Liver (tissue), 3 donors: ENCODE results near the gene UGT2B7.

Experiments
- EGR1 ChIP-seq, 2 donors: IDR thresholded peaks; 2 replicates each; pipeline ENCODE4 v1.6.1; 2016 to 2018; ENCODE audit warnings: antibody characterized with exemption in 2 of 2, low read depth in 2 of 2
- FOXA1 ChIP-seq: IDR thresholded peaks from 2 replicates; pipeline ENCODE4 v1.6.1; 2016; ENCODE audit warnings: antibody characterized with exemption
- GABPA ChIP-seq, 2 donors: IDR thresholded peaks in 1 of 2; conservative IDR thresholded peaks in 1 of 2; 2 replicates each; pipeline ENCODE4 v1.6.1; 2016; ENCODE audit warnings: antibody characterized with exemption in 2 of 2, mild to moderate bottlenecking in 1 of 2, moderate library complexity in 1 of 2
- JUND ChIP-seq, 2 donors: IDR thresholded peaks; 2 replicates each; pipeline ENCODE4 v1.6.1; 2016; ENCODE audit warnings: antibody characterized with exemption in 2 of 2
- MAX ChIP-seq: IDR thresholded peaks from 2 replicates; pipeline ENCODE4 v1.6.1; 2016; ENCODE audit warnings: antibody characterized with exemption
- RAD21 ChIP-seq, 2 donors: IDR thresholded peaks; 2 replicates each; pipeline ENCODE4 v1.6.1; 2016; ENCODE audit warnings: antibody characterized with exemption in 2 of 2, mild to moderate bottlenecking in 2 of 2
- REST ChIP-seq: IDR thresholded peaks from 2 replicates; pipeline ENCODE4 v1.6.1; 2016; ENCODE audit warnings: antibody characterized with exemption, mild to moderate bottlenecking
- RXRA ChIP-seq, 2 donors: IDR thresholded peaks; 2 replicates each; pipeline ENCODE4 v1.6.1; 2017 to 2018; ENCODE audit warnings: antibody characterized with exemption in 2 of 2, mild to moderate bottlenecking in 1 of 2
- SP1 ChIP-seq: IDR thresholded peaks from 2 replicates; pipeline ENCODE4 v1.6.1; 2018; ENCODE audit warnings: antibody characterized with exemption, mild to moderate bottlenecking
- TAF1 ChIP-seq: conservative IDR thresholded peaks from 2 replicates; pipeline ENCODE4 v1.6.1; 2016; ENCODE audit warnings: antibody characterized with exemption, mild to moderate bottlenecking
- YY1 ChIP-seq: IDR thresholded peaks from 2 replicates; pipeline ENCODE4 v1.6.1; 2016; ENCODE audit warnings: antibody characterized with exemption, mild to moderate bottlenecking
- ZBTB33 ChIP-seq: IDR thresholded peaks from 2 replicates; pipeline ENCODE4 v1.6.1; 2016; ENCODE audit warnings: antibody characterized with exemption
- TF ChIP-seq, protein P1 (sequence below): fragments of 150-350 bp; IDR thresholded peaks from 2 replicates; pipeline ENCODE4 v1.5.1; 2017; ENCODE audit warnings: improper control_type of control experiment, low read depth, low read length; ENCODE audit not compliant: missing input control
- TF ChIP-seq, protein P2 (sequence below): IDR thresholded peaks from 2 replicates; pipeline ENCODE4 v1.6.1; 2016; ENCODE audit warnings: antibody characterized with exemption
- donor health status: healthy.
- donor health status: healthy.

DNA sequence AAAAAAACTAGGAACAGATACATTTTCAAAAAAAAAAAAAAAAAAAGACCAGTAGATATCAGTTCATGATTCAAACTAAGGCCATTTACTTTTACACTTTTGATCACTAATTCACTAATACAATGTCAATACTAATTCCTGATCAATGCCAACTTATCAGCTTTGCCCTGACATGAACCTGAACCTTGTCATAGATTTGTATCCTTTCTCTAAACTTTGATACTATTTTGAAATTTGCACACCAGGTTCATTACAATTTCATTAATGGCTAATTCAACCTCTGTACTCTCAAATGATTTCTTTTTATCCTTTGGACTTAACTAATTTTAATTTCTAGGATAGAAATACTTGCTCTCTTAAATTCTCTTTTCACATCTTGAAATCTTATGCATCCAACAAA lies 37.7 kb downstream of the UGT2B7 start:
- TF ChIP-seq, protein P1, sequence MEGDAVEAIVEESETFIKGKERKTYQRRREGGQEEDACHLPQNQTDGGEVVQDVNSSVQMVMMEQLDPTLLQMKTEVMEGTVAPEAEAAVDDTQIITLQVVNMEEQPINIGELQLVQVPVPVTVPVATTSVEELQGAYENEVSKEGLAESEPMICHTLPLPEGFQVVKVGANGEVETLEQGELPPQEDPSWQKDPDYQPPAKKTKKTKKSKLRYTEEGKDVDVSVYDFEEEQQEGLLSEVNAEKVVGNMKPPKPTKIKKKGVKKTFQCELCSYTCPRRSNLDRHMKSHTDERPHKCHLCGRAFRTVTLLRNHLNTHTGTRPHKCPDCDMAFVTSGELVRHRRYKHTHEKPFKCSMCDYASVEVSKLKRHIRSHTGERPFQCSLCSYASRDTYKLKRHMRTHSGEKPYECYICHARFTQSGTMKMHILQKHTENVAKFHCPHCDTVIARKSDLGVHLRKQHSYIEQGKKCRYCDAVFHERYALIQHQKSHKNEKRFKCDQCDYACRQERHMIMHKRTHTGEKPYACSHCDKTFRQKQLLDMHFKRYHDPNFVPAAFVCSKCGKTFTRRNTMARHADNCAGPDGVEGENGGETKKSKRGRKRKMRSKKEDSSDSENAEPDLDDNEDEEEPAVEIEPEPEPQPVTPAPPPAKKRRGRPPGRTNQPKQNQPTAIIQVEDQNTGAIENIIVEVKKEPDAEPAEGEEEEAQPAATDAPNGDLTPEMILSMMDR: no peak
- TF ChIP-seq YY1 (peak; percentile 22), TAF1 (no peak), ZBTB33 (no peak), RAD21 (IDR thresholded peaks at IDR 0.05) (no peak), FOXA1 (no peak), GABPA (IDR thresholded peaks at IDR 0.05 in 1 of 2, conservative IDR thresholded peaks at IDR 0.05 in 1 of 2) (no peak), RXRA (IDR thresholded peaks at IDR 0.05) (peak; percentile 73 to 80), MAX (no peak), SP1 (peak; percentile 41), JUND (IDR thresholded peaks at IDR 0.05) (peak in 1 of 2 donors; percentile 19), REST (no peak), EGR1 (IDR thresholded peaks at IDR 0.05; ENCODE audit: low read depth in 2 of 2) (no peak)
- TF ChIP-seq, protein P2, sequence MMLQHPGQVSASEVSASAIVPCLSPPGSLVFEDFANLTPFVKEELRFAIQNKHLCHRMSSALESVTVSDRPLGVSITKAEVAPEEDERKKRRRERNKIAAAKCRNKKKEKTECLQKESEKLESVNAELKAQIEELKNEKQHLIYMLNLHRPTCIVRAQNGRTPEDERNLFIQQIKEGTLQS: no peak
